Stimulated activated CD8-positive, alpha-beta memory T cell treated with anti-CD3 and anti-CD28 coated beads, Interleukin-12 subunit alpha, Interleukin-12 subunit beta, amount 100 ng/mL, for 24 hours (primary cell): Measurements from ENCODE around the gene UCKL1.
"Not testable (repeated sequence)": the region's sequence is repeated elsewhere in the genome, so short reads cannot be mapped to it uniquely, and the experiment has no call there.

Experiments used
- DNase-seq: peaks from one replicate; pipeline ENCODE4 v3.0.0-alpha.2; 2020; ENCODE audit errors: extremely low read depth

Gene UCKL1

GRCh38 chr20:63942969-63943807 lies 13.0 kb downstream of the UCKL1 start:
- no peak for DNase-seq

GRCh38 chr20:63942250-63942951 lies 13.8 kb downstream of the UCKL1 start:
- no peak for DNase-seq

- peak; percentile 53 for DNase-seq
Observed at GRCh38 chr20:63941282-63942081, 14.7 kb downstream of the UCKL1 start.

GRCh38 chr20:63940472-63941266 lies 15.5 kb downstream of the UCKL1 start:
- DNase-seq: no peak

GRCh38 chr20:63940071-63940471 lies 16.1 kb downstream of the UCKL1 start:
- DNase-seq: no peak

- no peak for DNase-seq
Observed at GRCh38 chr20:63939061-63939935, 16.9 kb downstream of the UCKL1 start.

- DNase-seq: no peak
Observed at GRCh38 chr20:63937596-63937995, 18.6 kb downstream of the UCKL1 start.

GRCh38 chr20:63935447-63935846 lies 20.8 kb downstream of the UCKL1 start:
- DNase-seq: no peak

- no peak for DNase-seq
Observed at GRCh38 chr20:63934271-63935068, 21.7 kb downstream of the UCKL1 start.

- DNase-seq: no peak
Observed at GRCh38 chr20:63933646-63934045, 22.6 kb downstream of the UCKL1 start.

- no peak for DNase-seq
Observed at GRCh38 chr20:63932606-63933160, 23.5 kb downstream of the UCKL1 start.

- no peak for DNase-seq
Observed at GRCh38 chr20:63931735-63932134, 24.5 kb downstream of the UCKL1 start.

- no peak for DNase-seq
Observed at GRCh38 chr20:63930971-63931553, 25.2 kb downstream of the UCKL1 start.

GRCh38 chr20:63929473-63929883 lies 26.7 kb downstream of the UCKL1 start:
- DNase-seq: not testable (repeated sequence)

GRCh38 chr20:63929071-63929470 lies 27.1 kb downstream of the UCKL1 start:
- DNase-seq: no peak

- no peak for DNase-seq
Observed at GRCh38 chr20:63926298-63926697, 29.9 kb downstream of the UCKL1 start.

GRCh38 chr20:63924241-63924640 lies 32.0 kb downstream of the UCKL1 start:
- no peak for DNase-seq

GRCh38 chr20:63923651-63924050 lies 32.6 kb downstream of the UCKL1 start:
- DNase-seq: no peak

- no peak for DNase-seq
Observed at GRCh38 chr20:63920226-63920625, 36.0 kb downstream of the UCKL1 start.
